ENCODE results near the gene JPH2.

- TF ChIP-seq CTCF (conservative IDR thresholded peaks at IDR 0.05; ENCODE audit: low read depth, low read length) = no peak
- TF ChIP-seq FOS (IDR thresholded peaks at IDR 0.05; ENCODE audit: low read depth, low read length) = no peak
- no peak for TF ChIP-seq RAD21 (IDR thresholded peaks at IDR 0.05; ENCODE audit: low read length)
- no peak for TF ChIP-seq POLR2A (IDR thresholded peaks at IDR 0.05; ENCODE audit: low read depth, low read length)
- no peak for TF ChIP-seq RFX5 (IDR thresholded peaks at IDR 0.05; ENCODE audit: low read depth, low read length)
- no peak for TF ChIP-seq RCOR1 (IDR thresholded peaks at IDR 0.05; ENCODE audit: insufficient replicate concordance, low read length)
- TF ChIP-seq USF2 (IDR thresholded peaks at IDR 0.05; ENCODE audit: low read depth, low read length) = no peak
- no peak for TF ChIP-seq NFE2L2 (IDR thresholded peaks at IDR 0.05; ENCODE audit: low read depth, low read length)
- TF ChIP-seq CEBPB (IDR thresholded peaks at IDR 0.05; ENCODE audit: low read depth, low read length) = no peak
- no peak for TF ChIP-seq MXI1 (IDR thresholded peaks at IDR 0.05; ENCODE audit: borderline replicate concordance, low read depth, low read length)
- no peak for TF ChIP-seq SMC3 (IDR thresholded peaks at IDR 0.05; ENCODE audit: low read depth, low read length)
Measured at GRCh38 chr20:44073011-44073674, 113.8 kb downstream of the JPH2 start.
